Stomach (tissue), 9 donors: ENCODE results near the gene R3HDM4. TPM values are rescaled to one million over a fixed set of nuclear protein-coding genes. Genes with fewer than 3 reads are reported as not detected.

Source experiments
- DNase-seq, 2 donors: peaks; one replicate each; pipeline versions ENCODE4 v3.0.0 to v3.0.0-alpha.2; 2013 to 2019
- H3K27ac ChIP-seq, 5 donors: fragments of 200-600 bp in 4 of 5; sonication (generic) in 4 of 5; one replicate each; pipeline ENCODE4 v1.5.1; 2013 to 2019; ENCODE audit warnings: mild to moderate bottlenecking in 1 of 5, moderate library complexity in 1 of 5
- H3K27me3 ChIP-seq, 3 donors: fragments of 200-600 bp; sonication (generic); one replicate each; pipeline ENCODE4 v1.5.1; 2017 to 2019; ENCODE audit warnings: mixed run types in 1 of 3
- H3K36me3 ChIP-seq, 4 donors: fragments of 200-600 bp; sonication (generic); 1 replicate in 3 of 4; 2 replicates in 1 of 4; pipeline ENCODE4 v1.5.1; 2016 to 2019
- H3K4me1 ChIP-seq, 4 donors: fragments of 200-600 bp; sonication (generic); one replicate each; pipeline ENCODE4 v1.5.1; 2016 to 2019
- H3K4me3 ChIP-seq, 4 donors: fragments of 200-600 bp; sonication (generic) in 3 of 4; one replicate each; pipeline ENCODE4 v1.5.1; 2016 to 2019; ENCODE audit warnings: mild to moderate bottlenecking in 1 of 4
- H3K9me3 ChIP-seq, 4 donors: fragments of 200-600 bp; sonication (generic); one replicate each; pipeline ENCODE4 v1.5.1; 2016 to 2019
- EP300 ChIP-seq: sonication (generic); formaldehyde crosslinking; IDR thresholded peaks from one replicate; pipeline ENCODE4 v1.6.1; 2017; ENCODE audit warnings: antibody characterized with exemption
- POLR2A ChIP-seq, 4 donors: fragments of 450-650 bp; IDR thresholded peaks; one replicate each; pipeline ENCODE4 v1.6.1; 2016; ENCODE audit warnings: antibody characterized with exemption in 4 of 4, control low read depth in 2 of 4, mild to moderate bottlenecking in 1 of 4, moderate library complexity in 1 of 4
- POLR2AphosphoS5 ChIP-seq, 3 donors: sonication (generic); formaldehyde crosslinking; IDR thresholded peaks; one replicate each; pipeline ENCODE4 v1.6.1; 2016; ENCODE audit warnings: antibody characterized with exemption in 3 of 3
- WGBS, 5 donors: extraction: QIAGEN DNeasy Blood & Tissue Kit in 3 of 5; methylation state at CpG; one replicate each; pipeline versions ENCODE4 v1.1.5 to v1.1.7; 2013 to 2018; 5-methylcytosine and 5-hydroxymethylcytosine counted together
- intact Hi-C: fragments of 100-400 bp; cut with DNase I; formaldehyde crosslinking; loops from one replicate; pipeline ENCODE4 v1.15.1; 2023; ENCODE audit warnings: low total_unique reads
- polyA plus RNA-seq, 3 donors: library from polyadenylated mRNA; stranded (reverse); fragments of 200-250 nt; gene quantifications; one replicate each; pipeline ENCODE4 v1.2.3, GENCODE V29; 2013
- total RNA-seq, 5 donors: library from RNA; depleted of rRNA; stranded (reverse); fragments of >200 nt; gene quantifications; one replicate each; pipeline versions ENCODE4 v1.1.0 to v1.2.3, GENCODE V29; 2014 to 2016
- TF ChIP-seq, protein P1 (sequence below), 7 experiments: fragments of 450-650 bp in 4 of 7; fragments of 200-600 bp in 3 of 7; sonication (generic) in 3 of 7; IDR thresholded peaks; one replicate each; pipeline ENCODE4 v1.5.1; 2016 to 2019; ENCODE audit warnings: antibody characterized with exemption in 7 of 7, control low read depth in 2 of 7, mild to moderate bottlenecking in 1 of 7
- donor health status: healthy with polysubstance abuse.
- donor health status: Bipolar disorder and iron deficiency.
- donor health status: healthy.

The R3HDM4 gene
- total and polyA plus RNA-seq, 8 donors, result 5.8 to 63.8 (median 48.4) TPM

DNA sequence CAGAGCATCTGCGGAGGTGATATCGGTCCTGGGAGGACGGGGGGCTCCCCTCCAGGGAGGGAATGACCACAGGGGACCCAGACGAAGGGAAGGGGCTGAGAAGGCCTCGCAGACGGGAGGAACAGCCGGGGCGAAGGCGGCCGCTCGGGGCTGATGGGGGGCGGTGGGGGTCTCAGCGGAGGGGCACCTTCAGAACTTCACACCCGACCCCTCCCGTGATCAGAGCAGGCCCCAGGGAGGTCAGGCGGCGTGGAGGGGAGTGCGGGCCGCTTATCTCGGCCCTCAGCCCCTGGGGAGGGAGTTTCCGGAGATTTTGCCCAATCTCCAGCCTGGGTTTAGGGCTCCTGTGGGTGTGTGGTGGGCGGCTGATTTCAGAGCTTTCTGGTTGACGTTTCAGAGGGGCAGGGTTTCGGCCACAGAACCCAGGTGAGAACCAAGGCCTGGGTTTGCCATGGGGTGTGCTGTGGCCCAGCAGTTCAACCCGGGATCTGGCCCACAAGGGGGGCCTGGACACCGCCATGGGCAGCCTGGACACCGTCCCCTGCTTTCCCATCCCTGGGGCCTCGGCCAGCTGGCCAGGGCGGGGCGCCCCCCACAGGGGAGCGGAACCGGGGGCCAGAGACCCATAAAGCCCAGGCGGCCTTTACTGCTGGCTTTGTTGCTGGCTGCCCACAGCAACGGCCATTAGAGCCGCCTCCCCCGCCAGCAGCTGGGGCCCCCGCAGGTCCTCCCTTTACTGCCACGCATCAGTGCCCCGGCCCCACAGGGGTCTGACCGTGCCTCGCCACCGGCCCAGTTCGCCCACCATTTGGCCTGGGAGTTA, 41.9 kb upstream of the R3HDM4 start:
- Histone ChIP-seq H3K4me1 (peaks cover 12 to 36% (median 25%) of the 10 kb centered on the region in 4 donors), H3K4me3 (no peak overlapping the region), H3K36me3 (peaks cover 0 to 4% (median 3%) of the 10 kb centered on the region in 4 donors), H3K27me3 (peaks cover 0 to 22% (median 6%) of the 10 kb centered on the region in 3 donors), H3K27ac (no peak overlapping the region), H3K9me3 (no peaks in the 10 kb centered on the region)
- DNase-seq, result peak in 1 of 2 donors; percentile 67
- intact Hi-C loops, result no loop called here
- no peak for TF ChIP-seq POLR2A (IDR thresholded peaks at IDR 0.05)
- TF ChIP-seq POLR2AphosphoS5 (IDR thresholded peaks at IDR 0.05), result no peak
- TF ChIP-seq, protein P1, sequence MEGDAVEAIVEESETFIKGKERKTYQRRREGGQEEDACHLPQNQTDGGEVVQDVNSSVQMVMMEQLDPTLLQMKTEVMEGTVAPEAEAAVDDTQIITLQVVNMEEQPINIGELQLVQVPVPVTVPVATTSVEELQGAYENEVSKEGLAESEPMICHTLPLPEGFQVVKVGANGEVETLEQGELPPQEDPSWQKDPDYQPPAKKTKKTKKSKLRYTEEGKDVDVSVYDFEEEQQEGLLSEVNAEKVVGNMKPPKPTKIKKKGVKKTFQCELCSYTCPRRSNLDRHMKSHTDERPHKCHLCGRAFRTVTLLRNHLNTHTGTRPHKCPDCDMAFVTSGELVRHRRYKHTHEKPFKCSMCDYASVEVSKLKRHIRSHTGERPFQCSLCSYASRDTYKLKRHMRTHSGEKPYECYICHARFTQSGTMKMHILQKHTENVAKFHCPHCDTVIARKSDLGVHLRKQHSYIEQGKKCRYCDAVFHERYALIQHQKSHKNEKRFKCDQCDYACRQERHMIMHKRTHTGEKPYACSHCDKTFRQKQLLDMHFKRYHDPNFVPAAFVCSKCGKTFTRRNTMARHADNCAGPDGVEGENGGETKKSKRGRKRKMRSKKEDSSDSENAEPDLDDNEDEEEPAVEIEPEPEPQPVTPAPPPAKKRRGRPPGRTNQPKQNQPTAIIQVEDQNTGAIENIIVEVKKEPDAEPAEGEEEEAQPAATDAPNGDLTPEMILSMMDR (IDR thresholded peaks at IDR 0.05), result no peak
- no peak for TF ChIP-seq EP300
- WGBS, 5 donors, result 73 to 87% (median 78%) methylated on average over 22 to 43 of the region's 43 CpGs

DNA sequence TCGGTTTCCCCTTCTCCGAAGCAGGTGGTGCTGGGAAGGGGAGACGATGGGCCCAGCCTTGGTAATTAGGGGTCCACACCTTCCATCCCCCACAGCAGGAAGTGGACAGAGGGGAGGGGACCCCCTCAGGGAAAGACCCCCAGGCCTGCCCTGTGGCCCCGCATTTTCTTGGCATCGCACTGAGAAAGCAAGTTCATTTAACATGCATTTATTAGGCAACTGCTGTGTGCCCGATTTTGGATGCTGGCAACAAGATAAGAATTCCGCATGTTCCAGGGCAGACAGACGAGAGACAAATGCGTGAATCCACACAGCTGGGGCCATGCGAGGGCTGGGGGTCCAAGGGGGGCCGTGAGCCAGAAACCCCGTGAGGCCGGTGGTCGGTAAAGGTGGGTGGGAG, 41.3 kb upstream of the R3HDM4 start:
- no peak overlapping the region for H3K4me3 ChIP-seq
- H3K36me3 ChIP-seq, result no peaks in the 10 kb centered on the region
- no peak overlapping the region for H3K27ac ChIP-seq
- 67 to 85% (median 74%) methylated on average over 14 of the region's 14 CpGs for WGBS, 5 donors
- peaks cover 0 to 22% (median 6%) of the 10 kb centered on the region in 3 donors for H3K27me3 ChIP-seq
- H3K4me1 ChIP-seq, result peaks cover 12 to 36% (median 25%) of the 10 kb centered on the region in 4 donors
- no peak for DNase-seq
- TF ChIP-seq, protein P1 (IDR thresholded peaks at IDR 0.05), result no peak
- intact Hi-C loops, result no loop called here
- no peaks in the 10 kb centered on the region for H3K9me3 ChIP-seq

DNA sequence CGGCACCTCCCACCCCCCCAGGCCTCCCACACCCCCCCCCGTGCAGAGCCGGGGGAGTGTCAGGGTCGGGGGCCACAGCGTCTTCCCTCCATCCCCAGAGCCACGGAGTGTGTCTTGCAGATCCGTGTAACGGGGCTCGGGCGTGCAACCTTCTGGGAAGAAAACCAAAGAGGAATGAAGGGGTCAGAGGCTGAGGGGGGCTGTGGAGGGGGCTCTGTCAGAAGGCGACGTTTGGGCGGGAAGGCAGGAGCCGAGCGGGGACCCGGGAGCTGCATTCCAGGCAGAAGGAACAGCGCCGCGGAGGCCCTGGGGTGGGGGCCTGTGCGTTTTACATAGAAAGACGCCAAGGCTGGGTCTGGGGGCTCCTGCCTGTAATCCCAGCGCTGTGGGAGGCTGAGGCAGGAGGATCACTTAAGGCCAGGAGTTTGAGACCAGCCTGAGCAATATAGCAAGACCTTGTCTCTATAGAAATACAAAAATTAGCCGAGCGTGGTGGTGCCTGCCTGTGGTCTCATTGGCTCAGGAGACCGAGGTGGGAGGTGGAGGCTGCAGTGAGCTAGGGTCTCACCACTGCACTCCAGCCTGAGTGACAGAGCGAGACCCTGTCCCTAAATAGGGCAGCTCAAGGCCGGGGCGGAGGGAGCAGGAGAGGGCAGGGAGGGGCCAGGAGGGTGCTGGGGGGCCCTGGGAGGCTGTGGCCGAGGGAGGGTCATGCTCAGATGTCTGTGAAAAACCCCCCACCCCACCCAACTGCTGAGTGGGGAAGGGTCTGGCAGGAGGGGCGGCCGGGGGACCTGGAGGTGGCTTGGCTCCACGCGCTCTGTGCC, 40.6 kb upstream of the R3HDM4 start:
- intact Hi-C loops, result no loop called here
- 38 to 55% (median 42%) methylated on average over 29 to 33 of the region's 33 CpGs for WGBS, 5 donors

More for the DNA sequence above, 40.6 kb upstream of the R3HDM4 start:
- no peak for TF ChIP-seq POLR2AphosphoS5 (IDR thresholded peaks at IDR 0.05)
- no peak for TF ChIP-seq POLR2A (IDR thresholded peaks at IDR 0.05)
- no peak for TF ChIP-seq EP300
- TF ChIP-seq, protein P1 (IDR thresholded peaks at IDR 0.05), result no peak
- Histone ChIP-seq H3K27me3 (peaks cover 0 to 22% (median 6%) of the 10 kb centered on the region in 3 donors), H3K4me3 (peak overlapping the region in 3 of 4 donors; percentile 4 to 28 (median 13)), H3K4me1 (peaks cover 12 to 36% (median 25%) of the 10 kb centered on the region in 4 donors), H3K9me3 (no peaks in the 10 kb centered on the region), H3K27ac (peak overlapping the region in 1 of 5 donors; percentile 11), H3K36me3 (no peaks in the 10 kb centered on the region)
- no peak for DNase-seq
